NT2/D1 (cell line): ENCODE measurements around the gene TCF4.

Experiments
- DNase-seq: peaks from one replicate; pipeline ENCODE4 v3.0.0-alpha.2; 2011; ENCODE audit warnings: low read depth, low spot score
- H3K27me3 ChIP-seq: 2 replicates; pipeline ENCODE4 v1.6.0; 2011; ENCODE audit warnings: mild to moderate bottlenecking; ENCODE audit not compliant: insufficient read length, insufficient read depth
- H3K36me3 ChIP-seq: 2 replicates; pipeline ENCODE4 v1.6.1; 2011; ENCODE audit warnings: mild to moderate bottlenecking, low read length, mixed read lengths; ENCODE audit not compliant: insufficient read depth, insufficient read length
- H3K4me1 ChIP-seq: 2 replicates; pipeline ENCODE4 v1.5.1; 2011; ENCODE audit not compliant: insufficient read depth, insufficient read length
- H3K4me3 ChIP-seq: 2 replicates; pipeline ENCODE4 v1.5.1; 2011; ENCODE audit warnings: low read depth; ENCODE audit not compliant: insufficient read length
- H3K9ac ChIP-seq: 2 replicates; pipeline ENCODE4 v1.6.0; 2011; ENCODE audit warnings: low read depth; ENCODE audit not compliant: insufficient read length
- H3K9me3 ChIP-seq: 2 replicates; pipeline ENCODE4 v1.5.1; 2011; ENCODE audit warnings: mild to moderate bottlenecking, low read length; ENCODE audit not compliant: insufficient read depth
- SUZ12 ChIP-seq: IDR thresholded peaks from 2 replicates; pipeline ENCODE4 v1.6.1; 2011; ENCODE audit not compliant: insufficient read length, insufficient read depth; ENCODE audit errors: extremely low read depth
- YY1 ChIP-seq: IDR thresholded peaks from 2 replicates; pipeline ENCODE4 v1.6.1; 2011; ENCODE audit not compliant: insufficient read length, insufficient read depth
- ZNF274 ChIP-seq: IDR thresholded peaks from 2 replicates; pipeline ENCODE4 v1.6.1; 2011; ENCODE audit warnings: mild to moderate bottlenecking, low read depth, low read length

The TCF4 gene

GRCh38 chr18:55524353-55525073 lies 63.5 kb downstream of the TCF4 start:
- H3K9me3 ChIP-seq = no peaks in the 10 kb centered on the region
- DNase-seq = no peak
- no peaks in the 10 kb centered on the region for H3K4me1 ChIP-seq
- TF ChIP-seq SUZ12 (no peak), YY1 (no peak), ZNF274 (no peak)
- H3K9ac ChIP-seq = no peak overlapping the region
- H3K4me3 ChIP-seq = no peak overlapping the region
- H3K36me3 ChIP-seq = no peaks in the 10 kb centered on the region
- no peaks in the 10 kb centered on the region for H3K27me3 ChIP-seq

GRCh38 chr18:55523001-55523400 lies 65.0 kb downstream of the TCF4 start:
- Histone ChIP-seq H3K27me3 (no peaks in the 10 kb centered on the region), H3K9me3 (no peaks in the 10 kb centered on the region), H3K9ac (no peak overlapping the region), H3K36me3 (no peaks in the 10 kb centered on the region), H3K4me3 (no peak overlapping the region), H3K4me1 (no peaks in the 10 kb centered on the region)
- DNase-seq = no peak
- no peak for TF ChIP-seq YY1
- no peak for TF ChIP-seq ZNF274
- no peak for TF ChIP-seq SUZ12

- TF ChIP-seq SUZ12 (no peak), ZNF274 (no peak), YY1 (no peak)
- DNase-seq = no peak
Measured at GRCh38 chr18:55522011-55522410, 66.0 kb downstream of the TCF4 start.

GRCh38 chr18:55517055-55517454 lies 70.9 kb downstream of the TCF4 start:
- Histone ChIP-seq H3K4me3 (no peak overlapping the region), H3K36me3 (no peaks in the 10 kb centered on the region), H3K27me3 (no peaks in the 10 kb centered on the region), H3K9me3 (no peaks in the 10 kb centered on the region; the same call in 1 of the 2 replicates), H3K9ac (no peak overlapping the region), H3K4me1 (no peaks in the 10 kb centered on the region)
- DNase-seq = no peak
- TF ChIP-seq ZNF274 = no peak
- no peak for TF ChIP-seq SUZ12
- no peak for TF ChIP-seq YY1

More at GRCh38 chr18:55522011-55522410, 66.0 kb downstream of the TCF4 start:
- no peaks in the 10 kb centered on the region for H3K4me1 ChIP-seq
- H3K9me3 ChIP-seq = no peaks in the 10 kb centered on the region; the same call in 1 of the 2 replicates
- H3K27me3 ChIP-seq = no peaks in the 10 kb centered on the region
- no peak overlapping the region for H3K9ac ChIP-seq
- H3K36me3 ChIP-seq = no peaks in the 10 kb centered on the region
- H3K4me3 ChIP-seq = no peak overlapping the region

- no peak overlapping the region for H3K4me3 ChIP-seq
- H3K4me1 ChIP-seq = no peaks in the 10 kb centered on the region
- DNase-seq = no peak
- no peaks in the 10 kb centered on the region for H3K36me3 ChIP-seq
- no peaks in the 10 kb centered on the region for H3K27me3 ChIP-seq
- H3K9ac ChIP-seq = no peak overlapping the region
- TF ChIP-seq SUZ12 (no peak), YY1 (no peak)
- no peaks in the 10 kb centered on the region; the same call in 1 of the 2 replicates for H3K9me3 ChIP-seq
Measured at GRCh38 chr18:55515941-55516710, 71.9 kb downstream of the TCF4 start.

- Histone ChIP-seq H3K27me3 (no peaks in the 10 kb centered on the region), H3K36me3 (no peaks in the 10 kb centered on the region), H3K9ac (no peak overlapping the region), H3K4me3 (no peak overlapping the region), H3K4me1 (no peaks in the 10 kb centered on the region), H3K9me3 (no peaks in the 10 kb centered on the region; the same call in 1 of the 2 replicates)
- no peak for DNase-seq
- TF ChIP-seq YY1 (no peak), ZNF274 (no peak), SUZ12 (no peak)
Measured at GRCh38 chr18:55515214-55515613, 72.8 kb downstream of the TCF4 start.

- DNase-seq = no peak
- TF ChIP-seq ZNF274 = no peak
- TF ChIP-seq YY1 = no peak
- TF ChIP-seq SUZ12 = no peak
- H3K36me3 ChIP-seq = no peaks in the 10 kb centered on the region
Measured at GRCh38 chr18:55513161-55513560, 74.8 kb downstream of the TCF4 start.

More at GRCh38 chr18:55513161-55513560, 74.8 kb downstream of the TCF4 start:
- Histone ChIP-seq H3K9me3 (no peaks in the 10 kb centered on the region; the same call in 1 of the 2 replicates), H3K27me3 (no peaks in the 10 kb centered on the region), H3K4me3 (no peak overlapping the region), H3K4me1 (no peaks in the 10 kb centered on the region), H3K9ac (no peak overlapping the region)
